Omental fat pad (tissue), 4 donors: ENCODE results near the gene EGFL7. TPM values are rescaled to one million over a fixed set of nuclear protein-coding genes. Genes with fewer than 3 reads are reported as not detected.

Experiments used
- ATAC-seq: fragments of 150-250 bp; one replicate; pipeline ENCODE4 v1.9.1; 2016; ENCODE audit warnings: mild to moderate bottlenecking, moderate library complexity; ENCODE audit not compliant: low FRiP score
- DNase-seq: peaks from one replicate; pipeline ENCODE4 v3.0.0-alpha.2; 2019; ENCODE audit warnings: low spot score
- CTCF ChIP-seq, 3 donors: fragments of 450-650 bp; IDR thresholded peaks; one replicate each; pipeline ENCODE4 v1.5.1; 2016 to 2017; ENCODE audit warnings: antibody characterized with exemption in 3 of 3, mild to moderate bottlenecking in 3 of 3, moderate library complexity in 2 of 3
- total RNA-seq, 4 donors: library from RNA; depleted of rRNA; stranded (reverse); fragments of >200 nt; gene quantifications; one replicate each; pipeline ENCODE4 v1.1.0, GENCODE V29; 2016

The EGFL7 gene
- total RNA-seq, 4 donors from 2014 or later, result 50.6 to 274 (median 145) TPM

GRCh38 chr9:136668983-136669790, 6.5 kb downstream of the EGFL7 start:
- DNase-seq, result no peak
- no peak for ATAC-seq
- TF ChIP-seq CTCF (IDR thresholded peaks at IDR 0.05), result no peak

- no peak for TF ChIP-seq CTCF (IDR thresholded peaks at IDR 0.05)
- ATAC-seq (no peak), DNase-seq (no peak)
These were observed 7.2 kb downstream of the EGFL7 start for GRCh38 chr9:136669791-136670464.

- TF ChIP-seq CTCF (IDR thresholded peaks at IDR 0.05), result no peak
- DNase-seq, result no peak
- no peak for ATAC-seq
These were observed 8.0 kb downstream of the EGFL7 start for GRCh38 chr9:136670576-136671253.

GRCh38 chr9:136671254-136671614, 8.5 kb downstream of the EGFL7 start:
- DNase-seq (no peak), ATAC-seq (no peak)
- TF ChIP-seq CTCF (IDR thresholded peaks at IDR 0.05), result no peak

GRCh38 chr9:136671646-136672430, 9.1 kb downstream of the EGFL7 start:
- no peak for ATAC-seq
- DNase-seq, result no peak
- TF ChIP-seq CTCF (IDR thresholded peaks at IDR 0.05), result peak in 1 of 3 donors; percentile 48

GRCh38 chr9:136672431-136673087, 9.8 kb downstream of the EGFL7 start:
- TF ChIP-seq CTCF (IDR thresholded peaks at IDR 0.05), result no peak
- DNase-seq (no peak), ATAC-seq (no peak)
